Endodermal cell (in vitro differentiated cells): ENCODE measurements around the gene TOP3B. TPM values are rescaled to one million over a fixed set of nuclear protein-coding genes. Genes with fewer than 3 reads are reported as not detected.

Source experiments
- DNase-seq: peaks from one replicate; pipeline ENCODE4 v3.0.0-alpha.2; 2017
- H3K27ac ChIP-seq: 2 replicates; pipeline ENCODE4 v1.5.1; 2013; ENCODE audit warnings: mild to moderate bottlenecking, low read depth, low read length, moderate library complexity
- H3K27me3 ChIP-seq: 2 replicates; pipeline ENCODE4 v1.6.1; 2013; ENCODE audit warnings: mild to moderate bottlenecking, low read length, moderate library complexity; ENCODE audit not compliant: insufficient read depth, control insufficient read depth, poor library complexity, severe bottlenecking
- H3K36me3 ChIP-seq: 2 replicates; pipeline ENCODE4 v1.7.0; 2013; ENCODE audit warnings: mild to moderate bottlenecking, low read length, moderate library complexity; ENCODE audit not compliant: control insufficient read depth, insufficient read depth
- H3K4me1 ChIP-seq: one replicate; pipeline ENCODE4 v1.7.0; 2013; ENCODE audit warnings: low read length; ENCODE audit not compliant: control insufficient read depth, insufficient read depth
- H3K4me3 ChIP-seq: 2 replicates; pipeline ENCODE4 v1.5.1; 2013; ENCODE audit warnings: mild to moderate bottlenecking, low read length, moderate library complexity
- H3K9ac ChIP-seq: 2 replicates; pipeline ENCODE4 v1.6.1; 2013; ENCODE audit warnings: mild to moderate bottlenecking, low read length, moderate library complexity; ENCODE audit not compliant: poor library complexity, severe bottlenecking; ENCODE audit errors: extremely low read depth
- H3K9me3 ChIP-seq: 2 replicates; pipeline ENCODE4 v1.6.1; 2013; ENCODE audit warnings: mild to moderate bottlenecking, low read length, moderate library complexity; ENCODE audit not compliant: control insufficient read depth
- H3K27ac Mint-ChIP-seq: 2 replicates; pipeline ENCODE4 v1.8.0; 2020; ENCODE audit warnings: mixed read lengths
- H3K27me3 Mint-ChIP-seq: 2 replicates; pipeline ENCODE4 v1.8.0; 2021; ENCODE audit warnings: mild to moderate bottlenecking, mixed read lengths; ENCODE audit not compliant: insufficient read depth
- H3K36me3 Mint-ChIP-seq: 2 replicates; pipeline ENCODE4 v1.8.0; 2020; ENCODE audit warnings: low read depth, mixed read lengths
- H3K4me1 Mint-ChIP-seq: 2 replicates; pipeline ENCODE4 v1.8.0; 2020; ENCODE audit warnings: mixed read lengths
- H3K4me3 Mint-ChIP-seq: 2 replicates; pipeline ENCODE4 v1.8.0; 2020; ENCODE audit warnings: mild to moderate bottlenecking, moderate library complexity, mixed read lengths
- H3K9me3 Mint-ChIP-seq: 2 replicates; pipeline ENCODE4 v1.8.0; 2020; ENCODE audit warnings: mild to moderate bottlenecking, mixed read lengths
- CTCF ChIP-seq: fragments of 200-600 bp; sonication (generic); conservative IDR thresholded peaks from 2 replicates; pipeline ENCODE4 v1.5.0; 2021; ENCODE audit warnings: antibody characterized with exemption, mild to moderate bottlenecking
- whole genome bisulfite sequencing, 2 experiments: methylation state at CpG; one replicate each; pipeline versions ENCODE4 v1.1.5 to v1.1.7; 2013; ENCODE audit warnings: missing lambda C conversion rate in 2 of 2, mixed read lengths in 1 of 2; ENCODE audit not compliant: insufficient coverage in 1 of 2, insufficient read length in 1 of 2; 5-methylcytosine and 5-hydroxymethylcytosine counted together
- total RNA-seq, 2 donors: library from RNA; stranded (reverse); fragmentation: NEBNext Ultra II Directional in 1 of 2; extraction: Animal tissue kit (Norgen Biotek cat#: 25700) in 1 of 2; gene quantifications; 2 replicates in 1 of 2; 3 replicates in 1 of 2; pipeline ENCODE4 v1.2.1, GENCODE V29; 2021

Gene TOP3B
- total RNA-seq, 2 donors from 2014 or later: 68.8 to 71.9 TPM

DNA sequence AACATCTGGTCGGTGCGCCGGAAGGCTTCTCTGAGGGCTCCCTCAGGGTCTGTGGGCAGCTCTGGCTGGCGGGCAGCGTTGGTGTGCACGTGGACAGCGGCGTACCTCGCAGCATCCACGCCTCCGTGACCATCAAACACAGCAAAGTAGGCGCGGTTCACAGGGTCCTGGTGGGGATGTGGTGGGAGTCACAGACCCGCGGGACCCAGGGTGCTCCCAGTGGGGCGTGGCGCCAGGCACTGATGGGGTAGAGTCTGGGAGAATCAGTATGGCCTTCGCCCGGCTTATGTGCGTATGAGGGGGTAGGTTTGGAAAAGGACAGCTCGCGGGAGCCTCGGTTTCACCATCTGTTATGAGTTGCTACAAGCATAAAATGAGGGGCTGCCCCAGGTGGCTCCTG is 49.2 kb downstream of the TOP3B start:
- no peak overlapping the region for H3K4me3 ChIP-seq
- Mint-ChIP-seq H3K27ac (no peak overlapping the region), H3K9me3 (no peaks in the 10 kb centered on the region), H3K36me3 (peaks cover 51% of the 10 kb centered on the region), H3K27me3 (no peaks in the 10 kb centered on the region), H3K4me3 (no peak overlapping the region), H3K4me1 (peaks cover 4% of the 10 kb centered on the region)
- H3K9me3 ChIP-seq: no peaks in the 10 kb centered on the region
- 95% methylated on average over 20 to 23 of the region's 23 CpGs for WGBS, 2 experiments
- no peak for DNase-seq
- H3K27ac ChIP-seq: no peak overlapping the region
- H3K27me3 ChIP-seq: no peaks in the 10 kb centered on the region
- peaks cover 59% of the 10 kb centered on the region for H3K36me3 ChIP-seq
- peaks cover 4% of the 10 kb centered on the region for H3K4me1 ChIP-seq
- no peak for TF ChIP-seq CTCF
- no peak overlapping the region for H3K9ac ChIP-seq

GRCh38 chr22:21932347-21932746 is 50.2 kb downstream of the TOP3B start:
- TF ChIP-seq CTCF: no peak
- H3K36me3 ChIP-seq: peaks cover 59% of the 10 kb centered on the region

GRCh38 chr22:21931056-21931455 is 51.5 kb downstream of the TOP3B start:
- no peak for TF ChIP-seq CTCF
- Mint-ChIP-seq H3K4me1 (peaks cover 11% of the 10 kb centered on the region), H3K4me3 (no peak overlapping the region), H3K36me3 (peaks cover 44% of the 10 kb centered on the region), H3K9me3 (no peaks in the 10 kb centered on the region), H3K27ac (no peak overlapping the region), H3K27me3 (no peaks in the 10 kb centered on the region)
- DNase-seq: no peak
- WGBS, 2 experiments: 94 to 96% methylated on average over 5 to 12 of the region's 12 CpGs
- H3K9me3 ChIP-seq: no peaks in the 10 kb centered on the region
- H3K9ac ChIP-seq: no peak overlapping the region
- peaks cover 47% of the 10 kb centered on the region for H3K36me3 ChIP-seq
- no peaks in the 10 kb centered on the region for H3K27me3 ChIP-seq
- H3K4me3 ChIP-seq: no peak overlapping the region
- H3K4me1 ChIP-seq: no peaks in the 10 kb centered on the region
- H3K27ac ChIP-seq: no peak overlapping the region

More at GRCh38 chr22:21932347-21932746, 50.2 kb downstream of the TOP3B start:
- Histone ChIP-seq H3K9ac (no peak overlapping the region), H3K4me1 (no peaks in the 10 kb centered on the region), H3K9me3 (no peaks in the 10 kb centered on the region), H3K4me3 (no peak overlapping the region), H3K27me3 (no peaks in the 10 kb centered on the region), H3K27ac (no peak overlapping the region)
- DNase-seq: no peak
- H3K36me3 Mint-ChIP-seq: peaks cover 50% of the 10 kb centered on the region
- H3K9me3 Mint-ChIP-seq: no peaks in the 10 kb centered on the region
- no peak overlapping the region for H3K4me3 Mint-ChIP-seq
- no peaks in the 10 kb centered on the region for H3K27me3 Mint-ChIP-seq
- peaks cover 3% of the 10 kb centered on the region for H3K4me1 Mint-ChIP-seq
- WGBS, 2 experiments: 88 to 90% methylated on average over 2 to 3 of the region's 3 CpGs
- H3K27ac Mint-ChIP-seq: no peak overlapping the region
